OCI-LY3 (cell line): ENCODE data around the gene DIO3.

ENCODE experiments used
- H2AFZ ChIP-seq: fragments of 200-600, 300-600 bp; shearing (Covaris generic); 2 replicates; pipeline ENCODE4 v1.6.0; 2014; ENCODE audit warnings: antibody characterized with exemption, low read depth, low read length
- H3K27ac ChIP-seq: fragments of 200-600, 300-600 bp; sonication (generic); 2 replicates; pipeline ENCODE4 v1.5.1; 2014; ENCODE audit warnings: mild to moderate bottlenecking, low read length, moderate library complexity, mixed read lengths
- H3K27me3 ChIP-seq: fragments of 200-600, 300-600 bp; sonication (generic); 2 replicates; pipeline ENCODE4 v1.6.1; 2014; ENCODE audit warnings: low read depth, low read length, mixed read lengths
- H3K36me3 ChIP-seq: fragments of 200-600, 300-600 bp; sonication (generic); replicated peaks from 2 replicates; pipeline ENCODE3; 2014; ENCODE audit warnings: low read depth, low read length, mixed read lengths
- H3K4me1 ChIP-seq: fragments of 300-600, 200-600 bp; sonication (generic); 2 replicates; pipeline ENCODE4 v1.6.1; 2014; ENCODE audit warnings: low read length, mixed read lengths
- H3K4me2 ChIP-seq: fragments of 200-600, 300-600 bp; sonication (generic); 2 replicates; pipeline ENCODE4 v1.6.1; 2014; ENCODE audit warnings: low read length, mixed read lengths
- H3K4me3 ChIP-seq: fragments of 300-600, 200-600 bp; sonication (generic); 2 replicates; pipeline ENCODE4 v1.5.1; 2014; ENCODE audit warnings: antibody characterized with exemption, mild to moderate bottlenecking, low read length, moderate library complexity
- H3K79me2 ChIP-seq: fragments of 300-600, 200-600 bp; shearing (Covaris generic); 2 replicates; pipeline ENCODE4 v1.6.1; 2014; ENCODE audit warnings: mild to moderate bottlenecking, low read length, mixed read lengths
- H3K9ac ChIP-seq: fragments of 300-600, 200-600 bp; shearing (Covaris generic); 2 replicates; pipeline ENCODE4 v1.6.0; 2014; ENCODE audit warnings: mild to moderate bottlenecking, low read length, moderate library complexity
- H3K9me3 ChIP-seq: fragments of 200-600, 300-600 bp; shearing (Covaris generic); 2 replicates; pipeline ENCODE4 v1.6.1; 2014; ENCODE audit warnings: low read length, mixed read lengths; ENCODE audit not compliant: insufficient read depth
- H4K20me1 ChIP-seq: fragments of 200-600, 300-600 bp; sonication (generic); 2 replicates; pipeline ENCODE4 v1.6.1; 2016; ENCODE audit warnings: low read length, mixed read lengths; ENCODE audit not compliant: insufficient read depth
- CTCF ChIP-seq: fragments of 200-600, 300-600 bp; sonication (generic); IDR thresholded peaks from 2 replicates; pipeline ENCODE4 v1.5.1; 2014; ENCODE audit warnings: antibody characterized with exemption, low read length, low read depth
- EZH2phosphoT487 ChIP-seq: fragments of 200-600 bp; shearing (Covaris generic); IDR thresholded peaks from 2 replicates; pipeline ENCODE4 v1.6.1; 2018; ENCODE audit warnings: antibody characterized with exemption, mixed run types, low read depth

Gene DIO3

GRCh38 chr14:101551729-101552595 lies 9.3 kb upstream of the DIO3 start:
- Histone ChIP-seq H3K27ac (no peak overlapping the region), H3K9me3 (no peaks in the 10 kb centered on the region), H3K79me2 (no peaks in the 10 kb centered on the region), H2AFZ (no peak overlapping the region), H3K4me1 (no peaks in the 10 kb centered on the region), H4K20me1 (no peaks in the 10 kb centered on the region), H3K36me3 (no peaks in the 10 kb centered on the region), H3K4me2 (no peak overlapping the region), H3K27me3 (no peaks in the 10 kb centered on the region; the same call in 1 of the 2 replicates), H3K4me3 (no peak overlapping the region), H3K9ac (no peak overlapping the region)
- no peak for TF ChIP-seq EZH2phosphoT487
- no peak for TF ChIP-seq CTCF

GRCh38 chr14:101552786-101553231 lies 8.5 kb upstream of the DIO3 start:
- H3K36me3 ChIP-seq = no peaks in the 10 kb centered on the region
- H3K9me3 ChIP-seq = no peaks in the 10 kb centered on the region
- no peak overlapping the region for H3K27ac ChIP-seq
- H3K79me2 ChIP-seq = no peaks in the 10 kb centered on the region
- H4K20me1 ChIP-seq = no peaks in the 10 kb centered on the region
- no peak overlapping the region for H3K4me2 ChIP-seq
- H2AFZ ChIP-seq = no peak overlapping the region
- no peaks in the 10 kb centered on the region; the same call in 1 of the 2 replicates for H3K27me3 ChIP-seq
- no peak overlapping the region for H3K4me3 ChIP-seq
- no peak for TF ChIP-seq CTCF
- TF ChIP-seq EZH2phosphoT487 = no peak
- H3K9ac ChIP-seq = no peak overlapping the region
- no peaks in the 10 kb centered on the region for H3K4me1 ChIP-seq

GRCh38 chr14:101553393-101553792 lies 7.9 kb upstream of the DIO3 start:
- TF ChIP-seq CTCF = no peak
- TF ChIP-seq EZH2phosphoT487 = no peak
- Histone ChIP-seq H3K4me2 (no peak overlapping the region), H3K4me1 (no peaks in the 10 kb centered on the region), H3K9ac (no peak overlapping the region), H3K27ac (no peak overlapping the region), H2AFZ (no peak overlapping the region), H3K9me3 (no peaks in the 10 kb centered on the region), H3K36me3 (no peaks in the 10 kb centered on the region), H4K20me1 (no peaks in the 10 kb centered on the region), H3K4me3 (no peak overlapping the region), H3K27me3 (no peaks in the 10 kb centered on the region; the same call in 1 of the 2 replicates), H3K79me2 (no peaks in the 10 kb centered on the region)

GRCh38 chr14:101553931-101554330 lies 7.4 kb upstream of the DIO3 start:
- Histone ChIP-seq H3K4me1 (no peaks in the 10 kb centered on the region), H3K9ac (no peak overlapping the region)
- no peak for TF ChIP-seq EZH2phosphoT487
- no peak for TF ChIP-seq CTCF

More at GRCh38 chr14:101553931-101554330, 7.4 kb upstream of the DIO3 start:
- H3K9me3 ChIP-seq = no peaks in the 10 kb centered on the region
- no peak overlapping the region for H3K27ac ChIP-seq
- no peak overlapping the region for H3K4me2 ChIP-seq
- H3K4me3 ChIP-seq = no peak overlapping the region
- no peaks in the 10 kb centered on the region for H4K20me1 ChIP-seq
- no peak overlapping the region for H2AFZ ChIP-seq
- no peaks in the 10 kb centered on the region for H3K79me2 ChIP-seq
- H3K27me3 ChIP-seq = no peaks in the 10 kb centered on the region; the same call in 1 of the 2 replicates
- H3K36me3 ChIP-seq = no peaks in the 10 kb centered on the region
